Measurements from ENCODE around the gene CACNB1. TPM values are rescaled to one million over a fixed set of nuclear protein-coding genes. Genes with fewer than 3 reads are reported as not detected.

The CACNB1 gene
- polyA plus RNA-seq, 1 of the 3 experiments (the other 2 are of a cell fraction): 7.4 TPM

- WGBS (ENCODE audit: low lambda C conversion rate): 79% methylated on average over 5 of the region's 5 CpGs
- H2AFZ ChIP-seq (ENCODE audit: low read depth): no peak overlapping the region
- no peak overlapping the region for H3K4me2 ChIP-seq
- ChIA-PET POLR2A (no interaction called here), CTCF (interaction anchor here (1.5 to 22.6 kb wide), 3 partner anchors 8 to 116 kb away, joined by 3 to 781 read pairs (median 207); partner anchors contain the start of genes CACNB1, RPL19 and STAC2)
- H3K79me2 ChIP-seq (ENCODE audit: insufficient read depth): no peaks in the 10 kb centered on the region
- no peaks in the 10 kb centered on the region for H3K36me3 ChIP-seq (replicated peaks in 1 of 2; ENCODE audit: control insufficient read depth in 1 of 2, insufficient read depth in 2 of 2, low read length in 1 of 2)
- H3K27ac ChIP-seq (ENCODE audit: low read depth in 2 of 2, low read length in 1 of 2): no peak overlapping the region
- TF ChIP-seq RXRA (IDR thresholded peaks at IDR 0.05; ENCODE audit: borderline replicate concordance, low read depth): no peak
- no peak for TF ChIP-seq USF2 (IDR thresholded peaks at IDR 0.05; ENCODE audit: borderline replicate concordance, low read depth, low read length)
- TF ChIP-seq CTCF (IDR thresholded peaks at IDR 0.05): no peak
- TF ChIP-seq ZBTB33 (IDR thresholded peaks at IDR 0.05; ENCODE audit: borderline replicate concordance, low read depth): no peak
- TF ChIP-seq USF1 (IDR thresholded peaks at IDR 0.05; ENCODE audit: borderline replicate concordance, low read depth): no peak
- H3K9me3 ChIP-seq: no peaks in the 10 kb centered on the region
- H4K20me1 ChIP-seq (ENCODE audit: insufficient read depth): no peaks in the 10 kb centered on the region
- no peaks in the 10 kb centered on the region for H3F3A ChIP-seq (replicated peaks; ENCODE audit: insufficient read depth)
- no peak for DNase-seq
- H3K27me3 ChIP-seq (ENCODE audit: insufficient read depth): no peaks in the 10 kb centered on the region
- peaks cover 7 to 20% of the 10 kb centered on the region in 2 experiments; a peak in 1 of 4 replicates for H3K4me1 ChIP-seq (ENCODE audit: control insufficient read depth in 1 of 2, insufficient read depth in 2 of 2, low read depth in 1 of 2, low read length in 1 of 2)
- H3K9me2 ChIP-seq: no peaks in the 10 kb centered on the region
- H3K9ac ChIP-seq: no peak overlapping the region
- H3K4me3 ChIP-seq (ENCODE audit: low read depth in 2 of 2, low read length in 1 of 2): no peak overlapping the region
Measured at GRCh38 chr17:39240631-39241030, 43.2 kb upstream of the CACNB1 start.

- ChIA-PET POLR2A (no interaction called here), CTCF (interaction anchor here (0.6 to 22.6 kb wide), 6 partner anchors 8 to 257 kb away, joined by 3 to 781 read pairs (median 6); partner anchors contain the start of genes CACNB1, RPL19 and STAC2)
- no peaks in the 10 kb centered on the region for H4K20me1 ChIP-seq (ENCODE audit: insufficient read depth)
- no peak overlapping the region for H3K27ac ChIP-seq (ENCODE audit: low read depth in 2 of 2, low read length in 1 of 2)
- no peaks in the 10 kb centered on the region for H3K36me3 ChIP-seq (replicated peaks in 1 of 2; ENCODE audit: control insufficient read depth in 1 of 2, insufficient read depth in 2 of 2, low read length in 1 of 2)
- peak; percentile 47 for TF ChIP-seq RAD21 (IDR thresholded peaks at IDR 0.05; ENCODE audit: low read length)
- peak; percentile 64 for TF ChIP-seq CTCF (IDR thresholded peaks at IDR 0.05)
- peak; percentile 54 for TF ChIP-seq SMC3 (IDR thresholded peaks at IDR 0.05; ENCODE audit: low read depth, low read length)
- TF ChIP-seq NRF1 (IDR thresholded peaks at IDR 0.05; ENCODE audit: low read depth, low read length): no peak
- H3K4me1 ChIP-seq (ENCODE audit: control insufficient read depth in 1 of 2, insufficient read depth in 2 of 2, low read depth in 1 of 2, low read length in 1 of 2): peaks cover 7 to 20% of the 10 kb centered on the region in 2 experiments; a peak in 1 of 4 replicates
- H3K9ac ChIP-seq: no peak overlapping the region
- no peaks in the 10 kb centered on the region for H3K27me3 ChIP-seq (ENCODE audit: insufficient read depth)
- H3K79me2 ChIP-seq (ENCODE audit: insufficient read depth): no peaks in the 10 kb centered on the region
- H3K9me2 ChIP-seq: no peaks in the 10 kb centered on the region
- H2AFZ ChIP-seq (ENCODE audit: low read depth): no peak overlapping the region
- no peak overlapping the region for H3K4me2 ChIP-seq
- WGBS (ENCODE audit: low lambda C conversion rate): 62% methylated on average over 9 of the region's 16 CpGs
- peak; percentile 72 for DNase-seq
- H3F3A ChIP-seq (replicated peaks; ENCODE audit: insufficient read depth): no peaks in the 10 kb centered on the region
- H3K4me3 ChIP-seq (ENCODE audit: low read depth in 2 of 2, low read length in 1 of 2): no peak overlapping the region
- H3K9me3 ChIP-seq: no peaks in the 10 kb centered on the region
Measured at GRCh38 chr17:39239640-39240314, 42.3 kb upstream of the CACNB1 start.
